Ishikawa (cell line): Measurements from ENCODE around the gene PEX11B.
A peak's percentile ranks its signal among the peaks of the same experiment; 100 is the strongest.

ENCODE experiments used
- CEBPB ChIP-seq: IDR thresholded peaks from 2 replicates; pipeline ENCODE4 v1.6.1; 2012
- CREB1 ChIP-seq: IDR thresholded peaks from 2 replicates; pipeline ENCODE4 v1.6.1; 2012; ENCODE audit warnings: low read depth
- EGR1 ChIP-seq: IDR thresholded peaks from 2 replicates; pipeline ENCODE4 v1.6.1; 2012
- EP300 ChIP-seq: IDR thresholded peaks from 2 replicates; pipeline ENCODE4 v1.6.1; 2012; ENCODE audit warnings: borderline replicate concordance
- FOXM1 ChIP-seq: IDR thresholded peaks from 2 replicates; pipeline ENCODE4 v1.6.1; 2012; ENCODE audit warnings: low read depth, borderline replicate concordance
- MAX ChIP-seq: IDR thresholded peaks from 2 replicates; pipeline ENCODE4 v1.6.1; 2012
- NFIC ChIP-seq: IDR thresholded peaks from 2 replicates; pipeline ENCODE4 v1.6.1; 2012
- RAD21 ChIP-seq: IDR thresholded peaks from 2 replicates; pipeline ENCODE4 v1.6.1; 2012; ENCODE audit warnings: low read depth
- REST ChIP-seq: IDR thresholded peaks from 2 replicates; pipeline ENCODE4 v1.6.1; 2012; ENCODE audit warnings: low read depth, mild to moderate bottlenecking
- TAF1 ChIP-seq: IDR thresholded peaks from 2 replicates; pipeline ENCODE4 v1.6.1; 2012; ENCODE audit warnings: low read depth, mild to moderate bottlenecking
- TCF12 ChIP-seq: IDR thresholded peaks from 2 replicates; pipeline ENCODE4 v1.6.1; 2012; ENCODE audit warnings: low read depth
- TEAD4 ChIP-seq: IDR thresholded peaks from 2 replicates; pipeline ENCODE4 v1.6.1; 2012
- USF1 ChIP-seq: IDR thresholded peaks from 2 replicates; pipeline ENCODE4 v1.6.1; 2012
- YY1 ChIP-seq: IDR thresholded peaks from 2 replicates; pipeline ENCODE4 v1.6.1; 2012; ENCODE audit warnings: low read depth
- ZBTB7A ChIP-seq: IDR thresholded peaks from 2 replicates; pipeline ENCODE4 v1.6.1; 2012; ENCODE audit warnings: low read depth

PEX11B gene

GRCh38 chr1:145886816-145887215 lies 31.7 kb downstream of the PEX11B start:
- TF ChIP-seq ZBTB7A: no peak
- TF ChIP-seq CREB1: no peak
- no peak for TF ChIP-seq EP300
- no peak for TF ChIP-seq NFIC
- TF ChIP-seq MAX: no peak
- no peak for TF ChIP-seq FOXM1
- no peak for TF ChIP-seq EGR1
- TF ChIP-seq TCF12: no peak
- no peak for TF ChIP-seq CEBPB
- TF ChIP-seq RAD21: no peak
- no peak for TF ChIP-seq TAF1
- no peak for TF ChIP-seq TEAD4
- TF ChIP-seq USF1: no peak
- no peak for TF ChIP-seq REST
- no peak for TF ChIP-seq YY1

GRCh38 chr1:145886390-145886789 lies 32.1 kb downstream of the PEX11B start:
- TF ChIP-seq MAX (no peak), NFIC (no peak), EP300 (no peak), EGR1 (no peak), CREB1 (no peak), FOXM1 (no peak), RAD21 (no peak), TEAD4 (no peak), REST (no peak), TCF12 (no peak), CEBPB (no peak), TAF1 (no peak)

- TF ChIP-seq ZBTB7A (no peak), NFIC (no peak), TAF1 (peak; percentile 24; the same call in 1 of the 2 replicates)
These were observed 32.7 kb downstream of the PEX11B start, which contains the start of gene ANKRD35 for GRCh38 chr1:145885738-145886287. TSS of gene ANKRD35 (minus strand) at chr1:145885866. CDS start at chr1:145885758, 108 bp downstream.

- TF ChIP-seq FOXM1 (no peak), EGR1 (no peak)
These were observed 33.8 kb downstream of the PEX11B start for GRCh38 chr1:145884675-145885074.

GRCh38 chr1:145879775-145880174 lies 38.7 kb downstream of the PEX11B start:
- TF ChIP-seq ZBTB7A: no peak
- TF ChIP-seq FOXM1: no peak
- TF ChIP-seq RAD21: no peak
- peak; percentile 57 for TF ChIP-seq TCF12
- TF ChIP-seq EP300: no peak
- no peak; the same call in 1 of the 2 replicates for TF ChIP-seq MAX
- TF ChIP-seq USF1: no peak
- no peak for TF ChIP-seq EGR1
- no peak for TF ChIP-seq CEBPB

- TF ChIP-seq REST: no peak
- no peak for TF ChIP-seq CREB1
- no peak for TF ChIP-seq CEBPB
- TF ChIP-seq TCF12: no peak
- TF ChIP-seq EGR1: no peak
These were observed 39.8 kb downstream of the PEX11B start for GRCh38 chr1:145878724-145879123.
